Activated CD4-positive, alpha-beta T cell treated with anti-CD3 and anti-CD28 coated beads, Interleukin-2, amount 10 ng/mL, durations not matched to agents 24 days and 14 days (primary cell): ENCODE measurements around the gene CHRDL2. TPM values are rescaled to one million over a fixed set of nuclear protein-coding genes. Genes with fewer than 3 reads are reported as not detected.
A peak's percentile ranks its signal among the peaks of the same experiment; 100 is the strongest.
"Not testable (repeated sequence)": the region's sequence is repeated elsewhere in the genome, so short reads cannot be mapped to it uniquely, and the experiment has no call there.

Experiments used
- DNase-seq: peaks from one replicate; pipeline ENCODE4 v3.0.0; 2022
- H3K27ac Mint-ChIP-seq: one replicate; pipeline ENCODE4 v1.8.0; 2022; ENCODE audit warnings: mild to moderate bottlenecking, mixed read lengths
- H3K27me3 Mint-ChIP-seq: one replicate; pipeline ENCODE4 v1.8.0; 2022; ENCODE audit warnings: mixed read lengths
- H3K36me3 Mint-ChIP-seq: one replicate; pipeline ENCODE4 v1.8.0; 2022; ENCODE audit warnings: low read depth, mild to moderate bottlenecking, mixed read lengths
- H3K4me1 Mint-ChIP-seq: one replicate; pipeline ENCODE4 v1.8.0; 2021; ENCODE audit warnings: mixed read lengths
- H3K4me3 Mint-ChIP-seq: one replicate; pipeline ENCODE4 v1.8.0; 2022; ENCODE audit warnings: mild to moderate bottlenecking, moderate library complexity, mixed read lengths
- H3K9me3 Mint-ChIP-seq: one replicate; pipeline ENCODE4 v1.8.0; 2021; ENCODE audit warnings: mixed read lengths
- intact Hi-C: fragments of 100-400 bp; cut with micrococcal nuclease; formaldehyde crosslinking; loops from one replicate; pipeline ENCODE4 v1.15.1; 2023
- total RNA-seq: library from RNA; stranded (reverse); gene quantifications from 2 replicates; pipeline ENCODE4 v1.2.3, GENCODE V29; 2022

The CHRDL2 gene
- total RNA-seq, 1 donor from 2014 or later: not detected

DNA sequence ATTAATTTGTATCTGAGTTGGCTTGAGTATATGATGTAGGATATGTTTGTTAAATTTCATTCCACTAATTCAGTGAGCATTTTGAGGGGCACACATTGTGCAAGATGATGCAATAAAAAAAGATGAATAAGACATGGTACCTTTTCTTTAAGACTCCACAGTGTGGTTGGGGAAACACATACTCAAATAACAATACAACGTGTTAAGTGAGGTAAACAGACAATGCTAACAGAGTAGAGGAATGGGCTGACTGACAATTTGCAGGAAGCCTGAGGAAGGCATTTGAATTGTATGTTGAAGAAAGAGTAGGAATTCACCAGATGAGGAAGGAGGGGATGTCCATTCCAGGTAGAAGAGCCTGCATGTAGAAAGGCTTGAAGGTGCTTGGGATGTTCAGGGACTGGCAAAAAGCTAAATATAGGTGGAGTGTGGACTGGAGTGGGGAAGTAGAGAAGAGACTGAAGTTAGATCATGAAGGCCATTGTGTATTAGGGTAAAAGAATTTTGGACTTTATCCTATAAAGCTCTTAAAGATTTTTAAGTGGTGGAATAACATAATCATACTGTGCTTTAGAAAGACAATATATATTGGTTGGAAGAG lies 24.3 kb upstream of the CHRDL2 start:
- DNase-seq: no peak
- Mint-ChIP-seq H3K4me3 (no peak overlapping the region), H3K36me3 (peaks cover 19% of the 10 kb centered on the region), H3K9me3 (peaks cover 11% of the 10 kb centered on the region), H3K27me3 (no peaks in the 10 kb centered on the region), H3K4me1 (peaks cover 19% of the 10 kb centered on the region), H3K27ac (no peak overlapping the region)
- intact Hi-C loops: no loop called here

GRCh38 chr11:74754507-74755252 lies 23.5 kb upstream of the CHRDL2 start:
- Mint-ChIP-seq H3K27me3 (no peaks in the 10 kb centered on the region), H3K9me3 (peaks cover 11% of the 10 kb centered on the region), H3K4me3 (no peak overlapping the region), H3K4me1 (peaks cover 25% of the 10 kb centered on the region), H3K36me3 (peaks cover 21% of the 10 kb centered on the region), H3K27ac (no peak overlapping the region)
- intact Hi-C loops: no loop called here
- DNase-seq: no peak

DNA sequence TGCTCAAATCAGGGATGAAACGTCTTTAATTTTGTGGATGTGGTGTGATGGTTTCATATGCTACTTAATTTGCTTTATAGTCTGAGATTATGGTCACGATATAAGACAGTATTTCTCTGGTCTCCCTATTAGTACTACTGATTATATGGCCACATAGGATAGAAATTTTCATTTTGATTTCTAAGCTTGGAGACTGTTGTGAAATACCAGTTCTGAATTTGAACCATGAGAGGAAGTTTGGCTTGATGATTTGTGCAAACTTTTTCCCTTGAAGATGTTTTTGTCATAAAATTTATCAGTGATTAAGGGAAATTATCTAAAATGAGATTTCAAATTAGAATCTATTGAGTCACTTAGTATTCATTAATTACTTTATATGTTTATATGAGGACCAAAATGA lies 20.1 kb upstream of the CHRDL2 start:
- Mint-ChIP-seq H3K9me3 (peaks cover 7% of the 10 kb centered on the region), H3K4me3 (peak overlapping the region; percentile 39), H3K4me1 (peaks cover 36% of the 10 kb centered on the region)

DNA sequence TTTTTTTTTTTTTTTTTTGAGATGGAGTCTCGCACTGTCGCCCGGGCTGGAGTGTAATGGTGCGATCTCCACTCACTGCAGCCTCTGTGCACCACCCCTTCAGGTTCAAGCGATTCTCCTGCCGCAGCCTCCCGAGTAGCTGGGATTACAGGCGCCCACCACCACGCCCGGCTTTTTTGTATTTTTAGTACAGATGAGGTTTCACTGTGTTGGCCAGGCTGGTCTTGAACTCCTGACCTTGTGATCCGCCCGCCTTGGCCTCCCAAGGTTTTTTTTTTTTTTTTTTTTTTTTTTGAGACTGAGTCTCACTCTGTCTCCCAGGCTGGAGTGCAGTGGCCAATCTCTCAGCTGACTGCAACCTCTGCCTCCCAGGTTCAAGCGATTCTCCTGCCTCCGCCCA lies 19.4 kb upstream of the CHRDL2 start:
- H3K4me3 Mint-ChIP-seq: peak overlapping the region; percentile 98
- H3K36me3 Mint-ChIP-seq: peaks cover 19% of the 10 kb centered on the region
- H3K9me3 Mint-ChIP-seq, intact Hi-C loops, DNase-seq, H3K27ac Mint-ChIP-seq, H3K27me3 Mint-ChIP-seq: not testable (repeated sequence)
- peaks cover 34% of the 10 kb centered on the region for H3K4me1 Mint-ChIP-seq

More for the DNA sequence above, 20.1 kb upstream of the CHRDL2 start:
- Mint-ChIP-seq H3K36me3 (peaks cover 21% of the 10 kb centered on the region), H3K27me3 (no peaks in the 10 kb centered on the region), H3K27ac (no peak overlapping the region)
- intact Hi-C loops: no loop called here
- no peak for DNase-seq

DNA sequence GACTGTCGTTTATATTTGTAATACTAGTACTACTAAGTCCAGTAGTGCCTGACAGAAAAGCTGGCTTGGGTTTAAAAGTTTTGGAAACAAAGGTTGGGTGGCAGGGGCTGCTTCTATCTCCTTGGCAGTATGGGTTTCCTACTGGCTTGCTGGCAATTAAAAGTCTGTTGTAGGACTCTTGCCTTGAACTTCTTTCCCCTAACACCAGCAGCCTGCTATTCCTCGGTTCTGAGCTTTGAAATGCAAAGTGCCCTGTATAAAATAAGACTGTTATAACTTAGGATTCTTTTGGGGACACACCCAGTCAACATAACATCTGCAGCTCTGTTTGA lies 18.7 kb upstream of the CHRDL2 start:
- Mint-ChIP-seq H3K36me3 (peaks cover 15% of the 10 kb centered on the region), H3K27me3 (no peaks in the 10 kb centered on the region), H3K4me1 (peaks cover 28% of the 10 kb centered on the region), H3K4me3 (peak overlapping the region; percentile 98), H3K9me3 (no peaks in the 10 kb centered on the region), H3K27ac (peak overlapping the region; percentile 89)
- DNase-seq: peak; percentile 59
- intact Hi-C loops: loop anchor here (1.0 to 2.0 kb wide), 2 partner anchors 158 to 199 kb away; partner anchors contain the start of genes POLD3, SPCS2 and XRRA1

GRCh38 chr11:74749127-74749964 lies 18.1 kb upstream of the CHRDL2 start:
- DNase-seq: peak; percentile 86
- intact Hi-C loops: loop anchor here (1.0 to 2.0 kb wide), 2 partner anchors 157 to 199 kb away; partner anchors contain the start of genes POLD3, SPCS2 and XRRA1
- Mint-ChIP-seq H3K9me3 (no peaks in the 10 kb centered on the region), H3K27me3 (no peaks in the 10 kb centered on the region), H3K36me3 (peaks cover 15% of the 10 kb centered on the region), H3K4me1 (peaks cover 25% of the 10 kb centered on the region), H3K27ac (peak overlapping the region; percentile 89), H3K4me3 (peak overlapping the region; percentile 98)

- peaks cover 31% of the 10 kb centered on the region for H3K4me1 Mint-ChIP-seq
- DNase-seq: peak; percentile 96
- no peaks in the 10 kb centered on the region for H3K27me3 Mint-ChIP-seq
- intact Hi-C loops: loop anchor here (1.0 to 2.0 kb wide), 4 partner anchors 156 to 350 kb away; partner anchors contain the start of genes LIPT2, PGM2L1, POLD3 and SPCS2
- H3K36me3 Mint-ChIP-seq: peaks cover 14% of the 10 kb centered on the region
- H3K9me3 Mint-ChIP-seq: no peaks in the 10 kb centered on the region
- H3K4me3 Mint-ChIP-seq: peak within 1 kb of the TSS; percentile 98
- H3K27ac Mint-ChIP-seq: peak within 1 kb of the TSS; percentile 89
Observed at GRCh38 chr11:74748211-74749126, 17.2 kb upstream of the CHRDL2 start, which contains the start of gene RNF169. RNF169 (plus strand) TSS chr11:74748849; CDS start chr11:74748881, 32 bp downstream.

DNA sequence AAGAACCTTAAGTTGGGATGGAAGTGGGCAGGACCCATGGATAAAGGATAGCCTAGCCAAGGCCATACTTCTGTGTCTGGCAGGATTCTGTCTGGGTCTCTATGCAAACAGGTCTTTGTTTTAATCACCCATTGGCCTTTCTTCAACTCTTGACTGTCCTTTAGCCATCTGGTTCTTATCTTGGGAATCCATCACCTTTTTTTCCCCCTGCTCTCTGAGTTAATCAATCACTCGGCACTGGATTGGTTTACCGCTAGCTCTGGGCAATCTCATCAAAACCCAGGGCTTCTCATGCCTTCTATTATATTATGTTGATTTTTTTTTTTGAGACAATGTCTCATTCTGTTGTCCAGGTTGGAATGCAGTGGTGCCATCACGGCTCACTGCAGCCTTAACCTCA lies 15.6 kb upstream of the CHRDL2 start:
- Mint-ChIP-seq H3K4me1 (peaks cover 28% of the 10 kb centered on the region), H3K36me3 (peaks cover 11% of the 10 kb centered on the region), H3K9me3 (no peaks in the 10 kb centered on the region), H3K4me3 (no peak overlapping the region), H3K27ac (no peak overlapping the region), H3K27me3 (no peaks in the 10 kb centered on the region)
- intact Hi-C loops: no loop called here
- no peak for DNase-seq

DNA sequence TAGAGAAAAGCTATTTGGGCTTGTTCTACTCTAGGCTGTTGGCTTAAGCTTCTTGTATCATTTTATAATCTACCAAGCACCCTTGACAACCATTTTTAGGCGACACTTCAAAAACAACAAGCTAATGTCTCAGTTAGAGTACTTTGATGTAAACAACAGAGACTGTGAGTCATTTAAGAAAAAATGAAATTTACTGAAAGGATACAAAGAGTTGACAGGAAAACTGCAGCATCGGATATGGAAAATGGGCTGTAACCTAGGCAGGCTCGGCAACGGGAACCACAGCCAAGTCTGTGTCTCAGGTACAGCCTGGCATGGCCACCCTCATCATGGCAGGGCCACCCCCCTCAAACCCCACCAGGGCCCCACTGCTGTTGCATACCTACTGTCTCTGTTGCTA lies 13.1 kb upstream of the CHRDL2 start:
- no peak overlapping the region for H3K4me3 Mint-ChIP-seq
- intact Hi-C loops: no loop called here
- no peak overlapping the region for H3K27ac Mint-ChIP-seq
- no peaks in the 10 kb centered on the region for H3K9me3 Mint-ChIP-seq
- H3K27me3 Mint-ChIP-seq: peaks cover 6% of the 10 kb centered on the region
- no peak for DNase-seq
- peaks cover 18% of the 10 kb centered on the region for H3K4me1 Mint-ChIP-seq
- H3K36me3 Mint-ChIP-seq: no peaks in the 10 kb centered on the region

DNA sequence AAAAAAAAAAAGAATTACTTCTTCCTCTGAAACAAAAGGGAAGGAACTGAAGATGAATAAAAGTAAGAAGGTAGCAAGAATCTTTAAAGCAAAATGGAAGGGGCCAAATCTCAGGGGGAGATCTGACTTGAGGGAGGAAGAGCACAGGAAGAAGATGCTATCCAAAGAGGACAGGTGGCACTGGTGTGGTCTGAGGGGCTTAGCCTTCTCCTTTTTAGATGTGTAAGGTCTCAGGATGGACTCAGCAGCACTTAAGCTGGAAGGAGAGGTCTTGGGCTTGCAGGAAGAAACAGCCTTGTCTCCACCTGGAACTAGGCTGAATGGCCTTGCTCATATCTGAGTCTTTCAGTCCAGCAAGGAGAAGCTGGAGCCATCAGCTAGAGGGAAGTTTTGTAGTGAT lies 12.4 kb upstream of the CHRDL2 start:
- Mint-ChIP-seq H3K4me3 (no peak overlapping the region), H3K36me3 (no peaks in the 10 kb centered on the region), H3K27ac (no peak overlapping the region), H3K9me3 (no peaks in the 10 kb centered on the region), H3K4me1 (peaks cover 18% of the 10 kb centered on the region), H3K27me3 (peaks cover 11% of the 10 kb centered on the region)
- intact Hi-C loops: no loop called here
- no peak for DNase-seq

GRCh38 chr11:74742070-74742469 lies 10.8 kb upstream of the CHRDL2 start:
- Mint-ChIP-seq H3K27me3 (peaks cover 18% of the 10 kb centered on the region), H3K4me3 (no peak overlapping the region), H3K36me3 (no peaks in the 10 kb centered on the region), H3K27ac (no peak overlapping the region), H3K4me1 (peaks cover 10% of the 10 kb centered on the region), H3K9me3 (no peaks in the 10 kb centered on the region)
- intact Hi-C loops: no loop called here
- DNase-seq: no peak

- Mint-ChIP-seq H3K27me3 (peaks cover 32% of the 10 kb centered on the region), H3K9me3 (no peaks in the 10 kb centered on the region), H3K27ac (no peak overlapping the region), H3K4me3 (no peak overlapping the region), H3K4me1 (peaks cover 10% of the 10 kb centered on the region), H3K36me3 (no peaks in the 10 kb centered on the region)
- peak; percentile 81 for DNase-seq
- intact Hi-C loops: no loop called here
Observed at GRCh38 chr11:74739546-74740270, 8.5 kb upstream of the CHRDL2 start.
